AG04450 (cell line): ENCODE results near the gene MT1M. TPM values are rescaled to one million over a fixed set of nuclear protein-coding genes. Genes with fewer than 3 reads are reported as not detected.
"Not testable (repeated sequence)": the region's sequence is repeated elsewhere in the genome, so short reads cannot be mapped to it uniquely, and the experiment has no call there.

Source experiments
- CTCF ChIA-PET: fragments of 300-600, 350-600 bp; formaldehyde crosslinking; extraction: SDS; loops from one replicate; lab custom pipeline; 2022; ENCODE audit warnings: antibody characterized with exemption, inconsistent platforms; lab: Charles Lee
- POLR2A ChIA-PET: fragments of 350-600 bp; formaldehyde crosslinking; extraction: SDS; loops from one replicate; lab custom pipeline; 2021; ENCODE audit warnings: antibody characterized with exemption, inconsistent platforms; lab: Yijun Ruan, JAX
- DNase-seq: peaks from one replicate; pipeline ENCODE4 v3.0.0-alpha.2; 2011; ENCODE audit warnings: low read depth, low spot score
- H3K27ac ChIP-seq: one replicate; pipeline ENCODE4 v1.5.1; 2012; ENCODE audit warnings: low read depth, low read length, control low read depth
- H3K27me3 ChIP-seq: one replicate; pipeline ENCODE4 v1.6.0; 2012; ENCODE audit warnings: low read length; ENCODE audit not compliant: control insufficient read depth, insufficient read depth
- H3K4me3 ChIP-seq: 2 replicates; pipeline ENCODE4 v1.5.1; 2011; ENCODE audit warnings: mild to moderate bottlenecking, low read depth, low read length, control low read depth
- H3K9me3 ChIP-seq: 2 replicates; pipeline ENCODE4 v1.5.1; 2012; ENCODE audit warnings: low read length; ENCODE audit not compliant: control insufficient read depth, insufficient read depth
- polyA plus RNA-seq: library from polyadenylated mRNA; depleted of rRNA; stranded (reverse); fragments of >200 nt; gene quantifications from 2 replicates; pipeline ENCODE4 v1.2.3, GENCODE V29; 2011
- TF ChIP-seq, protein P1 (sequence below): IDR thresholded peaks from 2 replicates; pipeline ENCODE4 v1.5.1; 2011; ENCODE audit warnings: low read depth, low read length, control low read depth, inconsistent platforms

Gene MT1M
- polyA plus RNA-seq, 1 experiment: 0.10 TPM

DNA sequence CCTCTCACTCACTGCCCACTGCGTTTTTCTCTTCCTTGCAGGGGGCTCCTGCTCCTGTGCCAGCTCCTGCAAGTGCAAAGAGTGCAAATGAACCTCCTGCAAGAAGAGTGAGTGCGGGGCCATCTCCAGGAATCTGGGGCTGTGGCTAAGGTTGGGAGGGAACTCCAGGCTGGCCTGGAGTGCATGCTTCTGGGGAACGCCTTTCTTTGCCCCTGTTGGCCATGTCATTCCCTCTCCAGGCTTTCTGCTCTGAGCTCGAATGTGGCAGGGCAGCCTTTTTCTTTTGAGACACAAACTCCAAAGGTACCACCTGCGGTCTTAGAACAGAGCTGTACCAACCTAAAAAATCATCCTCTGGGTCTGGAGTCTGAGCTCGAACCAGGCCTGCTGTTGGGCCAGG, 14.3 kb upstream of the MT1M start:
- POLR2A ChIA-PET: interaction anchor here (0.6 to 2.8 kb wide), 3 partner anchors 8 to 94 kb away, joined by 4 to 25 read pairs (median 4); partner anchors contain the start of genes MT1E and MT2A

DNA sequence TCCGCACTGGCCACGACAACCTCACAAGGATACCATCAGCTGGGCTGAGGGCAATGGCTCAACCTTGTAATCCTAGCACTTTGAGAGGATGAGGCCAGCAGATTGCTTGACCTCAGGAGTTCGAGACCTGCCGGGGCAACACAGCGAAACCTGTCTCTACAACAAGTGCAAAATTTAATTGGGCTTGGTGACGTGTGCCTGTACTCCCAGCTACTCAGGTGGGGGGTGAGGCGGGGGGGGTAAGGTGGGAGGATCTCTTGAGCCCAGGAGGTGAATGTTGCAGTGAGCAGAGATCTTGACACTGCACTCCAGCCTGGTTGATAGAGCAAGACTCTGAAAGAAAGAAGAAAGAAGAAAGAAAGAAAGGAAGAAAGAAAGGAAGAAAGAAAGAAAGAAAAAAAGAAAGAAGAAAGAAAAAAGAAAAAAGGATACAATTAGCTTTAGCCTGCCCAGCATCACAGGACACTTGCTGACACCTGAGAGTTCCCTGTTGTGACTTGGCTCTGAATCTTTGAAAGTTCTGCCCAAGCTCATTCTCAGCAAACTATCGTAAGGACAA, 12.0 kb upstream of the MT1M start:
- TF ChIP-seq, protein P1, sequence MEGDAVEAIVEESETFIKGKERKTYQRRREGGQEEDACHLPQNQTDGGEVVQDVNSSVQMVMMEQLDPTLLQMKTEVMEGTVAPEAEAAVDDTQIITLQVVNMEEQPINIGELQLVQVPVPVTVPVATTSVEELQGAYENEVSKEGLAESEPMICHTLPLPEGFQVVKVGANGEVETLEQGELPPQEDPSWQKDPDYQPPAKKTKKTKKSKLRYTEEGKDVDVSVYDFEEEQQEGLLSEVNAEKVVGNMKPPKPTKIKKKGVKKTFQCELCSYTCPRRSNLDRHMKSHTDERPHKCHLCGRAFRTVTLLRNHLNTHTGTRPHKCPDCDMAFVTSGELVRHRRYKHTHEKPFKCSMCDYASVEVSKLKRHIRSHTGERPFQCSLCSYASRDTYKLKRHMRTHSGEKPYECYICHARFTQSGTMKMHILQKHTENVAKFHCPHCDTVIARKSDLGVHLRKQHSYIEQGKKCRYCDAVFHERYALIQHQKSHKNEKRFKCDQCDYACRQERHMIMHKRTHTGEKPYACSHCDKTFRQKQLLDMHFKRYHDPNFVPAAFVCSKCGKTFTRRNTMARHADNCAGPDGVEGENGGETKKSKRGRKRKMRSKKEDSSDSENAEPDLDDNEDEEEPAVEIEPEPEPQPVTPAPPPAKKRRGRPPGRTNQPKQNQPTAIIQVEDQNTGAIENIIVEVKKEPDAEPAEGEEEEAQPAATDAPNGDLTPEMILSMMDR: no peak
- ChIA-PET CTCF (no interaction called here), POLR2A (no interaction called here)
- H3K27ac ChIP-seq: no peak overlapping the region
- no peak overlapping the region for H3K4me3 ChIP-seq
- no peaks in the 10 kb centered on the region for H3K9me3 ChIP-seq
- no peak for DNase-seq
- H3K27me3 ChIP-seq: no peaks in the 10 kb centered on the region

More for the DNA sequence above, 14.3 kb upstream of the MT1M start:
- CTCF ChIA-PET: interaction anchor here (1.0 kb wide), 1 partner anchor 84 kb away, joined by 3 read pairs; no protein-coding TSS in a partner anchor
- Histone ChIP-seq H3K4me3 (no peak overlapping the region), H3K27ac (no peak overlapping the region), H3K27me3 (no peaks in the 10 kb centered on the region), H3K9me3 (no peaks in the 10 kb centered on the region)
- no peak for DNase-seq
- TF ChIP-seq, protein P1: no peak

DNA sequence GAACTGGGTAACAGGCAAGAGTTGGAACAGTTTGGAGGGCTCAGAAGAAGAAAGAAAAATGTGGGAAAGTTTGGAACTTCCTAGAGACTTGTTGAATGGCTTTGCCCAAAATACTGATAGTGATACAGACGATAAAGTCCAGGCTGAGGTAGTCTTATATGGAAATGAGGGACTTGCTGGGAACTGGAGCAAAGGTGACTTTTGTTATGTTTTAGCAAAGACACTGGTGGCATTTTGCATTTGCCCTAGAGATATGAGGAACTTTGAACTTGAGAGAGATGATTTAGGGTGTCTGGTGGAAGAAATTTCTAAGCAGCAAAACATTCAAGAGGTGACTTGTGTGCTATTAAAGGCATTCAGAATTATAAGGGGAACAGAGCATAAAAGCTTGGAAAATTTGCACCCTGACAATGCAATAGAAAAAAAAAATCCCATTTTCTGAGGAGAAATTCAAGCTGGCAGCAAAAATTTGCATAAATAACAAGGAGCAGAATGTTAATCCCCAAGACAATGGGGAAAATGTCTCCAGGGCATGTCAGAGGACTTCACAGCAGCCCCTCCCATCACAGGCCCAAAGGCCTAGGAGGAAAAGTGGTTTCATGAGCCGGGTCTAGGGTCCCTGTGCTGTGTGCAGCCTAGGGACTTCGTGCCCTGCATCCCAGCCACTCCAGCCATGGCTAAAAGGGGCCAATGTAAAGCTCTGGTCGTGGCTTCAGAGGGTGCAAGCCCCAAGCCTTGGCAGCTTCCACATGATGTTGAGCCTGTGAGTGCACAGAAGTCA, 10.6 kb upstream of the MT1M start:
- H3K4me3 ChIP-seq, H3K9me3 ChIP-seq, H3K27me3 ChIP-seq, H3K27ac ChIP-seq, CTCF ChIA-PET, DNase-seq, POLR2A ChIA-PET: not testable (repeated sequence)

DNA sequence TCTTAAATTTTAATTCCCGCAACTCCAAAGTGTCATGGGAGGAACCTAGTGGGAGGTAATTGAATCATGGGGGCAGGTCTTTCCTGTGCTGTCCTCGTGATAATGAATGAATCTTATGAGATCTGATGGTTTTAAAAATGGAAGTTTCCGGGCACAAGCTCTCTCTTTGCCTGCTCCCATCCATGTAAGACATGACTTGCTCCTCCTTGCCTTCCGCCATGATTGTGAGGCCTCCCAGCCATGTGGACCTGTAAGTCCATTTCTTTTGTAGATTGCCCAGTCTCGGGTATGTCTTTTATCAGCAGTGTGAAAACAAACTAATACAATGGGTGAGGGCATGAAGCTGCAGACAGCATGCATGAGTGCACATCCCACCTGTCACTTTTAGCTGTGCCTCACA, 9.3 kb upstream of the MT1M start:
- H3K4me3 ChIP-seq, CTCF ChIA-PET, H3K27me3 ChIP-seq, H3K9me3 ChIP-seq, H3K27ac ChIP-seq, DNase-seq: not testable (repeated sequence)
- POLR2A ChIA-PET: interaction anchor here (4.8 kb wide), 1 partner anchor 14 kb away, joined by 201 read pairs; the partner anchor contains the start of gene MT2A

DNA sequence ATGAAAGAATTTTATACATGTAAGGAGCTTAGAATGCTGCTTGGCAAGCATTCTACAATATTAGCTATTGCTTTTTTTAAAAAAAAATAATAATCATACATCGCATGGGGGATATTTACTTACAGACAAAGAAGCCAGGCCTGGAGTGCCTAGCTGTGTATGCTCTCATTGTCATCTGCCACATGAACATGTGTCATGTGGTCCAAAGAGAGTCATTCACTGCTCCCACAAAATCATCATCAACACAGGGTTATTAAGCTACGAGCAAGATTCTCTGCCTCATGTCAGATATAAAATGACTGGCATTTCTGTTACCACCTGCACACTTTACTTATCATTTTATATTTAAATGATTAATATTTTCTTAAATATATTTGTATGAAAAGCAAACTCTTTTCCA, 8.8 kb upstream of the MT1M start:
- CTCF ChIA-PET: interaction anchor here (0.6 kb wide), 1 partner anchor 59 kb away, joined by 3 read pairs; no protein-coding TSS in a partner anchor
- Histone ChIP-seq H3K9me3 (no peaks in the 10 kb centered on the region), H3K27ac (no peak overlapping the region), H3K27me3 (no peaks in the 10 kb centered on the region), H3K4me3 (no peak overlapping the region)
- DNase-seq: no peak
- TF ChIP-seq, protein P1: no peak
- POLR2A ChIA-PET: interaction anchor here (4.8 kb wide), 1 partner anchor 14 kb away, joined by 201 read pairs; the partner anchor contains the start of gene MT2A
